Psoas muscle (tissue), 8 donors: ENCODE data around the gene PHACTR2. TPM values are rescaled to one million over a fixed set of nuclear protein-coding genes. Genes with fewer than 3 reads are reported as not detected.

Source experiments
- ATAC-seq, 4 donors: fragments of 200-7000 bp; cut with Tn5 transposase; one replicate each; pipeline ENCODE4 v1.9.1; 2020; ENCODE audit warnings: moderate library complexity in 3 of 4, mild to moderate bottlenecking in 2 of 4
- DNase-seq, 2 donors: peaks; one replicate each; pipeline ENCODE4 v3.0.0-alpha.2; 2020
- H3K27ac ChIP-seq: fragments of 200-600 bp; one replicate; pipeline ENCODE4 v1.8.0; 2022
- H3K27me3 ChIP-seq, 3 donors: fragments of 200-600 bp in 1 of 3; one replicate each; pipeline versions ENCODE4 v1.6.1 to v1.8.0; 2013 to 2022; ENCODE audit warnings: low read length in 2 of 3, mild to moderate bottlenecking in 2 of 3, moderate library complexity in 1 of 3; ENCODE audit not compliant: insufficient read depth in 3 of 3
- H3K36me3 ChIP-seq, 2 donors: fragments of 200-600 bp in 1 of 2; one replicate each; pipeline versions ENCODE4 v1.6.1 to v1.8.0; 2013 to 2022; ENCODE audit warnings: low read depth in 1 of 2, mild to moderate bottlenecking in 1 of 2, moderate library complexity in 1 of 2; ENCODE audit not compliant: insufficient read depth in 1 of 2
- H3K4me1 ChIP-seq: fragments of 200-600 bp; one replicate; pipeline ENCODE4 v1.8.0; 2022
- H3K4me3 ChIP-seq: fragments of 200-600 bp; one replicate; pipeline ENCODE4 v1.8.0; 2022; ENCODE audit warnings: mild to moderate bottlenecking
- H3K9me3 ChIP-seq: fragments of 200-600 bp; one replicate; pipeline ENCODE4 v1.8.0; 2022
- WGBS, 3 donors: extraction: QIAGEN DNeasy Blood & Tissue Kit; methylation state at CpG; one replicate each; pipeline versions ENCODE4 v1.1.6 to v1.1.7; 2013; 5-methylcytosine and 5-hydroxymethylcytosine counted together
- intact Hi-C, 2 donors: fragments of 100-400 bp; cut with DNase I; formaldehyde crosslinking; loops; one replicate each; pipeline versions ENCODE4 v1.11.0 to v1.14.2; 2022
- polyA plus RNA-seq, 3 donors: library from polyadenylated mRNA; stranded (reverse); fragments of 200-250 nt; gene quantifications; one replicate each; pipeline ENCODE4 v1.2.3, GENCODE V29; 2013
- total RNA-seq, 4 donors: library from RNA; stranded (reverse); fragmentation: NEBNext Ultra II Directional in 2 of 4; extraction: Animal tissue kit (Norgen Biotek cat#: 25700) in 2 of 4; gene quantifications; one replicate each; pipeline versions ENCODE4 v1.2.1 to v1.2.4, GENCODE V29; 2021 to 2023
- TF ChIP-seq, protein P1 (sequence below): fragments of 200-600 bp; IDR thresholded peaks from one replicate; pipeline ENCODE4 v1.8.0; 2022; ENCODE audit warnings: antibody characterized with exemption
- donor health status: healthy with polysubstance abuse.
- donor health status: DM: no; HTN: no; CAD: no; lungs with moderate emphysema.
- donor health status: Bipolar disorder and iron deficiency.
- donor health status: healthy.
- donor health status: DM: yes; HTN: yes; CAD: no.
- donor health status: DM: no; HTN: no; CAD: no.
- donor health status: DM: no; HTN: no; CAD: no.
- donor health status: DM: yes; HTN: yes; CAD: no.

PHACTR2 gene
- total and polyA plus RNA-seq, 7 donors = 3.4 to 48.8 (median 30.0) TPM

DNA sequence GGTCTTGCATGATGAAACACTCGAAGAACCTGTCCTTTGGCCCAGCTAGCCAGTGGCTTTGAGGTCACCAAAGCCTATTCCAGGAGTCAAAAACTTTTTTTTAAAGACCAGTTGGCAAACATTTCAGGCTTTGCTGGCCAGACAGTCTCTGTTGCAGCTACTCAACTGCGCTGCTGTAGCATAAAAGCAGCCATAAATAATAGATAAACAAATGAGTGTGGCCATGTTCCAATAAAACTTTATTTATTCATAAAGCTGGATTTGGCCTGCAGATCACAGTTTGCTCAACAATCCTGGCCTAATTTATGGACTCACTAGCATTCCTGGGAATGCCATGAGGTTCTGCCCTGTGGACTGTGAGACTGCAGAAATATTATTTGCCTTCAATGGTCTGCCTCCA lies 96.6 kb downstream of the PHACTR2 start:
- intact Hi-C loops = no loop called here
- WGBS, 3 donors = 11 to 17% (median 14%) methylated on average over 2 of the region's 2 CpGs
- no peak for DNase-seq

DNA sequence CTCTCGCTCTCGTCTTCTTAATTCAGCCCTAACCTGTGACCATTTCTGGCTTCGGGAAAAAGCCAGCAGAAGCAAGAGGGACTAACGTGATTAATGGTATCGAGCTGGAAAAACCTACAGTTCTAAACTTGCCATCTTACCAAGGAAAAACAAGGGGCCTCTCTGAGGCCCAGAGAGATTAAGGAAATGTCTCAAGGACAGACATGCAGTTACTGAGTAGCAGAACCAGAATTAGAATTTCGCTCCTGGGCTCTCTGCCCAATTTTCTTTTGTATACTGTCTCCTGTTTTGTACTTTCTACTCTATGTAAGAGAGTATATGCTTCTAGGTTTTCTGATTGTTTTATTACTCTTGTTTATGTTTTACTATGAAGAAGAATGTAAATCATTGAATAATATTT lies 97.6 kb downstream of the PHACTR2 start:
- ATAC-seq (no peak), DNase-seq (no peak)
- peaks cover 2 to 44% of the 10 kb centered on the region in 2 donors for H3K36me3 ChIP-seq
- TF ChIP-seq, protein P1, sequence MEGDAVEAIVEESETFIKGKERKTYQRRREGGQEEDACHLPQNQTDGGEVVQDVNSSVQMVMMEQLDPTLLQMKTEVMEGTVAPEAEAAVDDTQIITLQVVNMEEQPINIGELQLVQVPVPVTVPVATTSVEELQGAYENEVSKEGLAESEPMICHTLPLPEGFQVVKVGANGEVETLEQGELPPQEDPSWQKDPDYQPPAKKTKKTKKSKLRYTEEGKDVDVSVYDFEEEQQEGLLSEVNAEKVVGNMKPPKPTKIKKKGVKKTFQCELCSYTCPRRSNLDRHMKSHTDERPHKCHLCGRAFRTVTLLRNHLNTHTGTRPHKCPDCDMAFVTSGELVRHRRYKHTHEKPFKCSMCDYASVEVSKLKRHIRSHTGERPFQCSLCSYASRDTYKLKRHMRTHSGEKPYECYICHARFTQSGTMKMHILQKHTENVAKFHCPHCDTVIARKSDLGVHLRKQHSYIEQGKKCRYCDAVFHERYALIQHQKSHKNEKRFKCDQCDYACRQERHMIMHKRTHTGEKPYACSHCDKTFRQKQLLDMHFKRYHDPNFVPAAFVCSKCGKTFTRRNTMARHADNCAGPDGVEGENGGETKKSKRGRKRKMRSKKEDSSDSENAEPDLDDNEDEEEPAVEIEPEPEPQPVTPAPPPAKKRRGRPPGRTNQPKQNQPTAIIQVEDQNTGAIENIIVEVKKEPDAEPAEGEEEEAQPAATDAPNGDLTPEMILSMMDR = no peak
- no peak overlapping the region for H3K4me3 ChIP-seq
- 70 to 75% (median 71%) methylated on average over 6 of the region's 6 CpGs for WGBS, 3 donors
- no peak overlapping the region for H3K27ac ChIP-seq
- no peaks in the 10 kb centered on the region for H3K9me3 ChIP-seq
- H3K4me1 ChIP-seq = peaks cover 16% of the 10 kb centered on the region
- no peaks in the 10 kb centered on the region for H3K27me3 ChIP-seq
- intact Hi-C loops = no loop called here

More for the DNA sequence above, 96.6 kb downstream of the PHACTR2 start:
- Histone ChIP-seq H3K27me3 (no peaks in the 10 kb centered on the region), H3K4me1 (peaks cover 16% of the 10 kb centered on the region), H3K27ac (no peak overlapping the region), H3K36me3 (peaks cover 2 to 41% of the 10 kb centered on the region in 2 donors), H3K4me3 (no peak overlapping the region), H3K9me3 (no peaks in the 10 kb centered on the region)
- ATAC-seq = peak in 2 of 4 donors; percentile 44 to 72
- TF ChIP-seq, protein P1 = no peak

DNA sequence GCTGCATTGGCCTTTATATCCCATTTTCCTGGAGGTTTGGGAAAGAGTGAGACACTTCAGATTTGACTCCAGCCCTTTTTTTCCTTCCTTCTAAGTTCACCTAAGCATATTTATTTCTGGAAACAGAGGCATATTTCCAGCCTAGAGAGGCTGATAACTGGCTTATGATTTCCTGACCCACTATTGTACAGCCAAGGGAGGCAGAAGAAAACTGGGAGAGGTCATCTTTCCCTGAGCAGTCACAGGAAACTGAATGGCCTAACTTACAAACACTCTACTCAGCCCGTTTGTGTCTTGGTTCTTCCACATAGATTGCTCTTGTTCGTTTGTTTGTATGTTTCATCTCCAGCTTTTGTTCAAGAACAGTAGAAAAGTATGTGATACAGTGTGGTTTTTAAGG lies 101.2 kb downstream of the PHACTR2 start:
- Histone ChIP-seq H3K36me3 (peaks cover 2 to 59% of the 10 kb centered on the region in 2 donors), H3K9me3 (no peaks in the 10 kb centered on the region), H3K4me1 (peaks cover 6% of the 10 kb centered on the region), H3K4me3 (no peak overlapping the region), H3K27me3 (no peaks in the 10 kb centered on the region), H3K27ac (no peak overlapping the region)
- ATAC-seq (no peak), DNase-seq (no peak)
- TF ChIP-seq, protein P1 = no peak
- intact Hi-C loops = no loop called here
- 72 to 75% (median 74%) methylated on average over 2 of the region's 2 CpGs for WGBS, 3 donors

DNA sequence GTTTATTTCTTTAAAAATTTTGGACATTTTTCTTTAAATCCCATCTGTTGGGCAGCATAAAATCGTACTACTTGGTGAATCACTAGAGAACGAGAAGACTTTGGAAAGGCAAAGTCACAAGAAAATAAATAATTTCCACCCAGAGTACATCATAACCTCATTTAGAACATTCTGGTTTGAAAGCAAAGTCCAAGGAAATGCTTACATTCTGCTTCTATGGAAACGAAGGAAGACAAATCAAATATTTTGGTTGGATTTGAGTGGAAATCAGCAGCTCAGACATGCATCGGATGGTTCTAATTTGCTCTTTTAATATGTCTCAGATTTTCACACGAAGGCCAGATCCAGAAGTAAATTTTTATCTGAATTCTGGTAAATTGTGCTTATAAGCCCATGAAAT lies 104.7 kb downstream of the PHACTR2 start:
- H3K4me3 ChIP-seq = no peak overlapping the region
- TF ChIP-seq, protein P1 = no peak
- no peaks in the 10 kb centered on the region for H3K27me3 ChIP-seq
- ATAC-seq (no peak), DNase-seq (no peak)
- peaks cover 12% of the 10 kb centered on the region for H3K9me3 ChIP-seq
- no peak overlapping the region for H3K27ac ChIP-seq
- H3K36me3 ChIP-seq = peaks cover 2 to 62% of the 10 kb centered on the region in 2 donors
- H3K4me1 ChIP-seq = no peaks in the 10 kb centered on the region
- 54 to 68% (median 55%) methylated on average over 5 of the region's 5 CpGs for WGBS, 3 donors
- intact Hi-C loops = no loop called here

DNA sequence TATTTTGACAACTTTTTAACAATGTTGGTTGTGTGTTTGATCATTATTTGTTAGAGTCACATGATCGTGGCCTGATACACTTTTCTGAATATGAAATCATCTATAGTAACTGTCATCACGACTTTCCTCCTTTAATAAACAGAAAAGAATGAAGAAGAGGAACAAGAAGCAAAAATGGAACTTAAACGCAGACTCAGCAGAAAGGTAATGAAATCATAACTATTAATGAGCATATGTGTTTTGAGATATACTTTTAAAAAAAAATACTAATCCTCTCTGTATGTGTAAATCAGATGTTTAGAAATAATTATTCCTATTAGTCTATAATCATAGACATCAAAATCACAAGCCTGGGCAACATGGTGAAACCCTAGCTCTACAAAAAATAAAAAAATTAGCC lies 105.3 kb downstream of the PHACTR2 start:
- ATAC-seq (no peak), DNase-seq (no peak)
- no peak overlapping the region for H3K4me3 ChIP-seq
- H3K9me3 ChIP-seq = peaks cover 12% of the 10 kb centered on the region
- no peak overlapping the region for H3K27ac ChIP-seq
- no peaks in the 10 kb centered on the region for H3K27me3 ChIP-seq
- H3K4me1 ChIP-seq = no peaks in the 10 kb centered on the region
- WGBS, 3 donors = 81 to 87% (median 86%) methylated on average over 3 of the region's 3 CpGs
- peaks cover 1 to 60% of the 10 kb centered on the region in 2 donors for H3K36me3 ChIP-seq
- intact Hi-C loops = no loop called here
- TF ChIP-seq, protein P1 = no peak
